ENCODE data around the gene CCDC124. TPM values are rescaled to one million over a fixed set of nuclear protein-coding genes. Genes with fewer than 3 reads are reported as not detected.

Gene CCDC124
- total and polyA plus RNA-seq, 10 of the 15 experiments (the other 5 are each of a cell fraction or from before 2014, with no cell fraction given) = 3.7 to 184 (median 51.8) TPM

- TF ChIP-seq, protein P1, sequence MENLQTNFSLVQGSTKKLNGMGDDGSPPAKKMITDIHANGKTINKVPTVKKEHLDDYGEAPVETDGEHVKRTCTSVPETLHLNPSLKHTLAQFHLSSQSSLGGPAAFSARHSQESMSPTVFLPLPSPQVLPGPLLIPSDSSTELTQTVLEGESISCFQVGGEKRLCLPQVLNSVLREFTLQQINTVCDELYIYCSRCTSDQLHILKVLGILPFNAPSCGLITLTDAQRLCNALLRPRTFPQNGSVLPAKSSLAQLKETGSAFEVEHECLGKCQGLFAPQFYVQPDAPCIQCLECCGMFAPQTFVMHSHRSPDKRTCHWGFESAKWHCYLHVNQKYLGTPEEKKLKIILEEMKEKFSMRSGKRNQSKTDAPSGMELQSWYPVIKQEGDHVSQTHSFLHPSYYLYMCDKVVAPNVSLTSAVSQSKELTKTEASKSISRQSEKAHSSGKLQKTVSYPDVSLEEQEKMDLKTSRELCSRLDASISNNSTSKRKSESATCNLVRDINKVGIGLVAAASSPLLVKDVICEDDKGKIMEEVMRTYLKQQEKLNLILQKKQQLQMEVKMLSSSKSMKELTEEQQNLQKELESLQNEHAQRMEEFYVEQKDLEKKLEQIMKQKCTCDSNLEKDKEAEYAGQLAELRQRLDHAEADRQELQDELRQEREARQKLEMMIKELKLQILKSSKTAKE (IDR thresholded peaks at IDR 0.05; ENCODE audit: low read depth, poor library complexity, severe bottlenecking) = peak; percentile 45
- TF ChIP-seq FOXM1 (IDR thresholded peaks at IDR 0.05; ENCODE audit: low read depth, low read length) (0 out of 2 replicates have a peak, but pooled peaks have one; percentile 36), ATF7 (IDR thresholded peaks at IDR 0.05; ENCODE audit: low read depth) (peak; percentile 51), KAT2A (conservative IDR thresholded peaks at IDR 0.05; ENCODE audit: control insufficient read depth, low read depth, low read length) (no peak), CHD1 (IDR thresholded peaks at IDR 0.05; ENCODE audit: low read depth, low read length) (no peak), CHD2 (IDR thresholded peaks at IDR 0.05; ENCODE audit: borderline replicate concordance, low read depth, low read length) (no peak), MXI1 (IDR thresholded peaks at IDR 0.05; ENCODE audit: low read depth, low read length) (no peak), MYB (IDR thresholded peaks at IDR 0.05; ENCODE audit: borderline replicate concordance, low read depth, low read length) (no peak), ASH2L (IDR thresholded peaks at IDR 0.05; ENCODE audit: borderline replicate concordance, low read depth) (no peak), SIN3A (IDR thresholded peaks at IDR 0.05; ENCODE audit: low read depth, low read length) (no peak), MTA3 (IDR thresholded peaks at IDR 0.05; ENCODE audit: borderline replicate concordance, low read length) (peak; percentile 63; the same call in 1 of the 2 replicates), SUPT20H (IDR thresholded peaks at IDR 0.05; ENCODE audit: borderline replicate concordance, control insufficient read depth, low read depth, low read length) (no peak), ZSCAN29 (IDR thresholded peaks at IDR 0.05) (no peak), NR2F1 (conservative IDR thresholded peaks at IDR 0.05) (no peak), CREB1 (IDR thresholded peaks at IDR 0.05; ENCODE audit: low read depth) (no peak), RAD21 (IDR thresholded peaks at IDR 0.05; ENCODE audit: insufficient read depth, low read depth, low read length) (no peak), CEBPB (IDR thresholded peaks at IDR 0.05; ENCODE audit: borderline replicate concordance in 1 of 2, low read depth in 2 of 2, low read length in 2 of 2) (no peak)
- TF ChIP-seq, protein P2, sequence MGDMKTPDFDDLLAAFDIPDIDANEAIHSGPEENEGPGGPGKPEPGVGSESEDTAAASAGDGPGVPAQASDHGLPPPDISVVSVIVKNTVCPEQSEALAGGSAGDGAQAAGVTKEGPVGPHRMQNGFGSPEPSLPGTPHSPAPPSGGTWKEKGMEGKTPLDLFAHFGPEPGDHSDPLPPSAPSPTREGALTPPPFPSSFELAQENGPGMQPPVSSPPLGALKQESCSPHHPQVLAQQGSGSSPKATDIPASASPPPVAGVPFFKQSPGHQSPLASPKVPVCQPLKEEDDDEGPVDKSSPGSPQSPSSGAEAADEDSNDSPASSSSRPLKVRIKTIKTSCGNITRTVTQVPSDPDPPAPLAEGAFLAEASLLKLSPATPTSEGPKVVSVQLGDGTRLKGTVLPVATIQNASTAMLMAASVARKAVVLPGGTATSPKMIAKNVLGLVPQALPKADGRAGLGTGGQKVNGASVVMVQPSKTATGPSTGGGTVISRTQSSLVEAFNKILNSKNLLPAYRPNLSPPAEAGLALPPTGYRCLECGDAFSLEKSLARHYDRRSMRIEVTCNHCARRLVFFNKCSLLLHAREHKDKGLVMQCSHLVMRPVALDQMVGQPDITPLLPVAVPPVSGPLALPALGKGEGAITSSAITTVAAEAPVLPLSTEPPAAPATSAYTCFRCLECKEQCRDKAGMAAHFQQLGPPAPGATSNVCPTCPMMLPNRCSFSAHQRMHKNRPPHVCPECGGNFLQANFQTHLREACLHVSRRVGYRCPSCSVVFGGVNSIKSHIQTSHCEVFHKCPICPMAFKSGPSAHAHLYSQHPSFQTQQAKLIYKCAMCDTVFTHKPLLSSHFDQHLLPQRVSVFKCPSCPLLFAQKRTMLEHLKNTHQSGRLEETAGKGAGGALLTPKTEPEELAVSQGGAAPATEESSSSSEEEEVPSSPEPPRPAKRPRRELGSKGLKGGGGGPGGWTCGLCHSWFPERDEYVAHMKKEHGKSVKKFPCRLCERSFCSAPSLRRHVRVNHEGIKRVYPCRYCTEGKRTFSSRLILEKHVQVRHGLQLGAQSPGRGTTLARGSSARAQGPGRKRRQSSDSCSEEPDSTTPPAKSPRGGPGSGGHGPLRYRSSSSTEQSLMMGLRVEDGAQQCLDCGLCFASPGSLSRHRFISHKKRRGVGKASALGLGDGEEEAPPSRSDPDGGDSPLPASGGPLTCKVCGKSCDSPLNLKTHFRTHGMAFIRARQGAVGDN (IDR thresholded peaks at IDR 0.05) = no peak
- TF ChIP-seq, protein P3, sequence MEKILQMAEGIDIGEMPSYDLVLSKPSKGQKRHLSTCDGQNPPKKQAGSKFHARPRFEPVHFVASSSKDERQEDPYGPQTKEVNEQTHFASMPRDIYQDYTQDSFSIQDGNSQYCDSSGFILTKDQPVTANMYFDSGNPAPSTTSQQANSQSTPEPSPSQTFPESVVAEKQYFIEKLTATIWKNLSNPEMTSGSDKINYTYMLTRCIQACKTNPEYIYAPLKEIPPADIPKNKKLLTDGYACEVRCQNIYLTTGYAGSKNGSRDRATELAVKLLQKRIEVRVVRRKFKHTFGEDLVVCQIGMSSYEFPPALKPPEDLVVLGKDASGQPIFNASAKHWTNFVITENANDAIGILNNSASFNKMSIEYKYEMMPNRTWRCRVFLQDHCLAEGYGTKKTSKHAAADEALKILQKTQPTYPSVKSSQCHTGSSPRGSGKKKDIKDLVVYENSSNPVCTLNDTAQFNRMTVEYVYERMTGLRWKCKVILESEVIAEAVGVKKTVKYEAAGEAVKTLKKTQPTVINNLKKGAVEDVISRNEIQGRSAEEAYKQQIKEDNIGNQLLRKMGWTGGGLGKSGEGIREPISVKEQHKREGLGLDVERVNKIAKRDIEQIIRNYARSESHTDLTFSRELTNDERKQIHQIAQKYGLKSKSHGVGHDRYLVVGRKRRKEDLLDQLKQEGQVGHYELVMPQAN (conservative IDR thresholded peaks at IDR 0.05) = no peak
- TF ChIP-seq, protein P4, sequence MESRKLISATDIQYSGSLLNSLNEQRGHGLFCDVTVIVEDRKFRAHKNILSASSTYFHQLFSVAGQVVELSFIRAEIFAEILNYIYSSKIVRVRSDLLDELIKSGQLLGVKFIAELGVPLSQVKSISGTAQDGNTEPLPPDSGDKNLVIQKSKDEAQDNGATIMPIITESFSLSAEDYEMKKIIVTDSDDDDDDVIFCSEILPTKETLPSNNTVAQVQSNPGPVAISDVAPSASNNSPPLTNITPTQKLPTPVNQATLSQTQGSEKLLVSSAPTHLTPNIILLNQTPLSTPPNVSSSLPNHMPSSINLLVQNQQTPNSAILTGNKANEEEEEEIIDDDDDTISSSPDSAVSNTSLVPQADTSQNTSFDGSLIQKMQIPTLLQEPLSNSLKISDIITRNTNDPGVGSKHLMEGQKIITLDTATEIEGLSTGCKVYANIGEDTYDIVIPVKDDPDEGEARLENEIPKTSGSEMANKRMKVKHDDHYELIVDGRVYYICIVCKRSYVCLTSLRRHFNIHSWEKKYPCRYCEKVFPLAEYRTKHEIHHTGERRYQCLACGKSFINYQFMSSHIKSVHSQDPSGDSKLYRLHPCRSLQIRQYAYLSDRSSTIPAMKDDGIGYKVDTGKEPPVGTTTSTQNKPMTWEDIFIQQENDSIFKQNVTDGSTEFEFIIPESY (IDR thresholded peaks at IDR 0.05) = no peak
These were observed 3.8 kb upstream of the CCDC124 start (continued) for GRCh38 chr19:17929056-17929455.
